Right lobe of liver (tissue), 4 donors: ENCODE data around the gene ERN1.

ENCODE experiments used
- POLR2A ChIP-seq: fragments of 450-650 bp; IDR thresholded peaks from one replicate; pipeline ENCODE4 v1.6.1; 2017; ENCODE audit warnings: antibody characterized with exemption, mild to moderate bottlenecking
- TF ChIP-seq, protein P1 (sequence below), 4 donors: fragments of 200-600 bp in 3 of 4; fragments of 450-650 bp in 1 of 4; IDR thresholded peaks; one replicate each; pipeline versions ENCODE4 v1.5.1 to v1.8.0; 2016 to 2022; ENCODE audit warnings: antibody characterized with exemption in 4 of 4, mild to moderate bottlenecking in 2 of 4
- donor health status: DM: no; HTN: no; CAD: no.
- donor health status: DM: no; HTN: no; CAD: no.
- donor health status: DM: no; HTN: yes; CAD: no.

DNA sequence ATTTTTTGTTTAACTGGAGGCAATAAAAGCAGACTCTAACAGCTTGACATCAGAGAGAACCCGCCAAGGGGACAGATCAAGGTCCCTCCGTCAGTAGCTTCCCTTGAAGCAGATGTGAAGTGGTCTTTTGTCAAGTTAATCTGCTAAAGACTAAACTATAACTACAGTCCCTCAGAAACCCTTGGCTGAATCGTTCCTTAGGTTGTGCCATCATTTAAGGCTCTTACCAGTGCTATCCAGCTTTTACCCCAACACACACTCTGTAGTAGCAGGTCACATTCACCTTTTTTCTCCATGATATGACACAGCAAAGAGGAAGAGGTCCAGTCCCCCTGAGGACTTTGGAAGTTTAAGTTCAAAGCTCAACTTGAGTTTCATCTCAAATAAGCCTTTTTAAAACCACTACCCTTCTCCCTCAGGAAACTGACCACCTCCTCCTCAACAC lies 49.7 kb downstream of the ERN1 start:
- TF ChIP-seq, protein P1, sequence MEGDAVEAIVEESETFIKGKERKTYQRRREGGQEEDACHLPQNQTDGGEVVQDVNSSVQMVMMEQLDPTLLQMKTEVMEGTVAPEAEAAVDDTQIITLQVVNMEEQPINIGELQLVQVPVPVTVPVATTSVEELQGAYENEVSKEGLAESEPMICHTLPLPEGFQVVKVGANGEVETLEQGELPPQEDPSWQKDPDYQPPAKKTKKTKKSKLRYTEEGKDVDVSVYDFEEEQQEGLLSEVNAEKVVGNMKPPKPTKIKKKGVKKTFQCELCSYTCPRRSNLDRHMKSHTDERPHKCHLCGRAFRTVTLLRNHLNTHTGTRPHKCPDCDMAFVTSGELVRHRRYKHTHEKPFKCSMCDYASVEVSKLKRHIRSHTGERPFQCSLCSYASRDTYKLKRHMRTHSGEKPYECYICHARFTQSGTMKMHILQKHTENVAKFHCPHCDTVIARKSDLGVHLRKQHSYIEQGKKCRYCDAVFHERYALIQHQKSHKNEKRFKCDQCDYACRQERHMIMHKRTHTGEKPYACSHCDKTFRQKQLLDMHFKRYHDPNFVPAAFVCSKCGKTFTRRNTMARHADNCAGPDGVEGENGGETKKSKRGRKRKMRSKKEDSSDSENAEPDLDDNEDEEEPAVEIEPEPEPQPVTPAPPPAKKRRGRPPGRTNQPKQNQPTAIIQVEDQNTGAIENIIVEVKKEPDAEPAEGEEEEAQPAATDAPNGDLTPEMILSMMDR (IDR thresholded peaks at IDR 0.05) = no peak
- no peak for TF ChIP-seq POLR2A
